BE2C (cell line): ENCODE measurements around the gene TMEM106C.

Source experiments
- DNase-seq: peaks from one replicate; pipeline ENCODE4 v3.0.0-alpha.2; 2020
- H3K27me3 ChIP-seq: fragments of 250-450 bp; sonication (Bioruptor Pico); 2 replicates; pipeline ENCODE4 v1.5.1; 2020; ENCODE audit warnings: mild to moderate bottlenecking
- H3K36me3 ChIP-seq: fragments of 250-450 bp; sonication (Bioruptor Pico); 2 replicates; pipeline ENCODE4 v1.5.1; 2020; ENCODE audit warnings: mild to moderate bottlenecking
- H3K4me1 ChIP-seq: fragments of 250-450 bp; sonication (Bioruptor Pico); 2 replicates; pipeline ENCODE4 v1.5.1; 2020
- H3K4me3 ChIP-seq: 2 replicates; pipeline ENCODE4 v1.5.1; 2011; ENCODE audit warnings: low read depth, low read length
- H3K9me3 ChIP-seq: fragments of 250-450 bp; sonication (Bioruptor Pico); 2 replicates; pipeline ENCODE4 v1.5.1; 2020
- TF ChIP-seq, protein P1 (sequence below): IDR thresholded peaks from 2 replicates; pipeline ENCODE4 v1.5.1; 2012; ENCODE audit warnings: mild to moderate bottlenecking, low read depth, low read length

TMEM106C gene

DNA sequence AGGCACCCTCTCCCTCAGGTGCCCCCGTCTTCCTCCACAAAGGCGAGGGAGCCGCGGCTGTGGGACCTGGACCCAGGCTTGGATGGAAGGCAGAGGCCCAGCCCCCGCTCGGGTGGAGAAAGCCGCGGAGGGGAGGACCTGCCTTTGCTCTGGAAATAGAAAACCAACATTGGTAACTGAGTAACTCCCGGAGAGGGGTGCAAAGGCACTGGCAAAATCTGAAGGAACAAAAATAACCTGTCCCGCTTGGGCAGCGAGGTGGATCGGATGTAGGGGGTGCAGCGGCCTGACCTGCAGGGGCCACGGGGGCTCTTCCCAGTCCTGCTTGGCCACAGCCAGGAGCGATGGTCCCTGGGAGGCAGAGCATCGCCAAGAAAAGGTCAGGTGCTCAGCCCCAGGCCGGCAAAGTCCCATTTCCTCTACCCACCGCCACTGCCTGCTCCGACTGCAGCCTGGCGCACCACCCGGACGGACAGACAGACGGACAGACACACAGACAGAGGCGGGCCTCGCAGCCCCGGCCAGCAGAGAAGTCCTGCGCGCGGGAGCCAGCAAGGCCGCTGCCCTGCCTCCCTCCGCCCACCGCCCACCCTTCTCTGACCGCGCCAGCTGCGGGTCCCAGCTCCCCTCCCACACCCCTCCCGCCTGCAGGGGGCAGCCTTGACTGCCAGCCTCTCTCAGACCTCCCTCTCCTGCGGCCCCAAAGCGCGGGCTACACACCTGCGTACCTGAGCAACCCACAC lies 21.4 kb upstream of the TMEM106C start:
- Histone ChIP-seq H3K27me3 (no peaks in the 10 kb centered on the region), H3K4me1 (no peaks in the 10 kb centered on the region), H3K36me3 (no peaks in the 10 kb centered on the region), H3K9me3 (no peaks in the 10 kb centered on the region), H3K4me3 (no peak overlapping the region)
- peak; percentile 66 for DNase-seq
- TF ChIP-seq, protein P1, sequence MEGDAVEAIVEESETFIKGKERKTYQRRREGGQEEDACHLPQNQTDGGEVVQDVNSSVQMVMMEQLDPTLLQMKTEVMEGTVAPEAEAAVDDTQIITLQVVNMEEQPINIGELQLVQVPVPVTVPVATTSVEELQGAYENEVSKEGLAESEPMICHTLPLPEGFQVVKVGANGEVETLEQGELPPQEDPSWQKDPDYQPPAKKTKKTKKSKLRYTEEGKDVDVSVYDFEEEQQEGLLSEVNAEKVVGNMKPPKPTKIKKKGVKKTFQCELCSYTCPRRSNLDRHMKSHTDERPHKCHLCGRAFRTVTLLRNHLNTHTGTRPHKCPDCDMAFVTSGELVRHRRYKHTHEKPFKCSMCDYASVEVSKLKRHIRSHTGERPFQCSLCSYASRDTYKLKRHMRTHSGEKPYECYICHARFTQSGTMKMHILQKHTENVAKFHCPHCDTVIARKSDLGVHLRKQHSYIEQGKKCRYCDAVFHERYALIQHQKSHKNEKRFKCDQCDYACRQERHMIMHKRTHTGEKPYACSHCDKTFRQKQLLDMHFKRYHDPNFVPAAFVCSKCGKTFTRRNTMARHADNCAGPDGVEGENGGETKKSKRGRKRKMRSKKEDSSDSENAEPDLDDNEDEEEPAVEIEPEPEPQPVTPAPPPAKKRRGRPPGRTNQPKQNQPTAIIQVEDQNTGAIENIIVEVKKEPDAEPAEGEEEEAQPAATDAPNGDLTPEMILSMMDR: peak; percentile 45

DNA sequence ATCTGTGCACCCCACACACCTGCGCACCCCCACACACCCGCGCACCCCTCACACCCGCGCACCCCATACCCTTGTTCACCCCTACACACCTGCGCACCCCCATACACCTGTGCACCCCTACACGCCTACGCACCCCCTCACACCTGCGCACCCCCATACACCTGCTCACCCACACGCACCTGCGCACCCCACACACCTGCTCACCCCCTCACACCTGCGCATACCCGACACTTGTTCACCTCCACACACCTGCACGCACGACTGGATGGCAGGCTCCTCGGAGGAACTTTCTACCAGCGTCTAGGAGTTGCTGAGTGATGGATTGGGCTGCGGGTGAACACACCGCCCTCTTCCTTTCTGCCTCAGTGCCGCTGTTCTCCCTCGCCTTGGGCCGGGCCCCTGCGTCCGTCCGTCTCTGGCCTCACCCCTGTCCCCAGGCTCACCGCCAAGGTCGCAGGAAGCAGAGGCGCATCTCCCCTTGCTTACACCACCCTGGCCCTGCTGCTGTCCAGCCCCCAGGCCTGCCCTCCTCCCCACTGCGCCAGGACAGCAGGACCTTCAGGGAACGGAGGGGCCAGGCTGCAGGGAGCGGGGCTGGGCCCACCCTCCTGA lies 20.7 kb upstream of the TMEM106C start:
- Histone ChIP-seq H3K4me3 (no peak overlapping the region), H3K36me3 (no peaks in the 10 kb centered on the region), H3K27me3 (no peaks in the 10 kb centered on the region), H3K9me3 (no peaks in the 10 kb centered on the region), H3K4me1 (no peaks in the 10 kb centered on the region)
- no peak for DNase-seq
- TF ChIP-seq, protein P1: no peak

DNA sequence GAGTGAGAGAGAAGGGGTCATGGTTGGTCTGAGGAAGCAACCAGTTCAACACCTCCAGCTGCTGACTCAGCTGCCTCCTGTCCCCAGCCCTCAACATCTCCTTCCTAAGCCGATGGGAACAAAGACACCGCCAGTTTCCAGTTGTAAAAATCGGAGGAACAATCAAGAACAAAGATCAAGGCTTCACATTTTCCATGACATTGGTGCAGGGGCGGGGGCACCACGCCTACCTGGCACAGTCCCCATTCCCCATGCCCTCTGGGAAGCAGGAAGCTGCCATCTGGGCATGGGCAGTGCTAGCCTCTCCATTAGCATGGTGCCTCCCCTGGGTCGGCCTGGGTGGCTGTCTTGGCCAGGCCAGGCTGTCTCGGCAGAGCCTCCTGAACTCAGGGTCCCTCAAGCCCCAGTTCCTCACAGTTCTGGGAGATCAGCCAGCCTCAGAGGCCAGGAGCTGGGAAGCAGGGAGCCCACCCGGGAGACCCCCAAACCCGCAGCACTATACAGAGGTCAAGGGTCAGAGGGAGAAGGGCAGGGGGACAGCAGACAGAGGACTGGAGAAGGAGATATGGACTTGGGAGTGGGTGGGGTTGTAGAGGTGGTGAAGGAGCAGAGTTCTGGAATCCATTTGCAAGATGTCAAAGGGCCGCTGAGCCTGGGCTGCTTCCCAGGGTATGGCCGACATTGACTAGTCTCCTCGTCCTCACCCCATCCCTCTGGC lies 19.6 kb upstream of the TMEM106C start:
- no peaks in the 10 kb centered on the region for H3K4me1 ChIP-seq

DNA sequence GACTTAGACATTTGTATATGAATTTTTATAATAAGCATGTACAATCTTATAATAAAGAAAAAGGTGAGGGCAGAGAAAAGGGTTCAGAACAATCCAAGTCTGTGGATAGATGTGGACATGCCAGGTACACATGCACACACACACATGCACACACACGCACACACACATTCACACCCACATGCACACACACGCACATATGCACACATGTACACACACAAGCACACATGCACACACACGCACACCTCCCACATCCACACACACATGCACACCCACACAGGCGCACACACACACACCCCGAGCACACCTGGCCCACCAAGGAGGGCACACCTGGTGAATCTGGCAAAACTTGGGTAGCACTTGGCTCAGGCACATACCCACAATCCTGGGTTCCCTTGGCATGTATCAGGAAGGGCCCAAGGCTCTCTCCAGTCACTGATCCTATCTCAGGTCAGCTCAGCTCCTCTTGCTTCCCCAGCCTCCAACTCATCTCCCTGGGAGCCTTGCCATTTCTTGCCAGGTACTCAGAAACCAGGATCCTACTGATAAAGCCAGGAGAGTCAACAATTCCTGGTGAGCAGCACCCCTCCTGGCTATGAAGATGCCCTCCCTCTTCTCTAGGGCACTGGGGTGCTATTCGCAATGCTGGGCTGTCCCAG lies 18.6 kb upstream of the TMEM106C start:
- Histone ChIP-seq H3K36me3 (no peaks in the 10 kb centered on the region), H3K4me3 (no peak overlapping the region), H3K4me1 (no peaks in the 10 kb centered on the region), H3K9me3 (no peaks in the 10 kb centered on the region), H3K27me3 (no peaks in the 10 kb centered on the region)
- TF ChIP-seq, protein P1: no peak
- DNase-seq: no peak

More for the DNA sequence above, 19.6 kb upstream of the TMEM106C start:
- Histone ChIP-seq H3K27me3 (no peaks in the 10 kb centered on the region), H3K36me3 (no peaks in the 10 kb centered on the region), H3K9me3 (no peaks in the 10 kb centered on the region), H3K4me3 (no peak overlapping the region)
- no peak for DNase-seq
- TF ChIP-seq, protein P1: no peak

DNA sequence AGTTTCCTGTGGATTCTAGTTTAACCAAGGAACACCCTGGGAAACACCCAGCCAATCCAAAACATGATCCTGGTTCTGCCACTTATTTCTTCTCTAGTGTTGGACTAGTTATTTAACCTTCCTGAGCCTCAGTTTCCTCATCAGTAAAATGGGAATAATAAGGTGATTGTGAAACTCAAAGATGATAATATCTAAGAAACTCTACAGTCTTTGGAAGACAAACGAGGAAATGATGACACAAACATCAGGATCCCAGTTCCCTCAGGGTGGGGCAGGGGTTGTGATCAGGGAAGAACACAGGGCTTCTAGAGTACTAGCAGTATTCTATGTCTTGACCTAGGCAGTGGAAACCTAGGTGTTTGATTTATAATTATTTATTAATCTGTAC lies 18.1 kb upstream of the TMEM106C start:
- DNase-seq: no peak
- H3K36me3 ChIP-seq: no peaks in the 10 kb centered on the region
- TF ChIP-seq, protein P1: no peak

More for the DNA sequence above, 18.1 kb upstream of the TMEM106C start:
- no peak overlapping the region for H3K4me3 ChIP-seq
- no peaks in the 10 kb centered on the region for H3K9me3 ChIP-seq
- no peaks in the 10 kb centered on the region for H3K27me3 ChIP-seq
- no peaks in the 10 kb centered on the region for H3K4me1 ChIP-seq
